HCT116 (cell line): ENCODE results near the gene NKX6-2. TPM values are rescaled to one million over a fixed set of nuclear protein-coding genes. Genes with fewer than 3 reads are reported as not detected.
"Not testable (repeated sequence)": the region's sequence is repeated elsewhere in the genome, so short reads cannot be mapped to it uniquely, and the experiment has no call there.

Source experiments
- ATAC-seq: fragments of 200-7000 bp; cut with Tn5 transposase; 2 replicates; pipeline ENCODE4 v1.9.1; 2020; ENCODE audit warnings: mild to moderate bottlenecking, moderate library complexity
- BruUV-seq: library from RNA; stranded (reverse); fragments of 400-500 nt; replicated peaks from 2 replicates; lab custom pipeline; 2021; lab: Mats Ljungman, UMichigan
- CTCF ChIA-PET: fragments of 300-600 bp; sonication (Branson Sonifier 250); formaldehyde crosslinking; loops from one replicate; lab custom pipeline; 2021; ENCODE audit warnings: antibody characterized with exemption; lab: Charles Lee
- POLR2A ChIA-PET: fragments of 300-600, 350-600 bp; sonication (Branson Sonifier 250); formaldehyde crosslinking; loops from one replicate; lab custom pipeline; 2021; ENCODE audit warnings: antibody characterized with exemption; lab: Charles Lee
- RAD21 ChIA-PET, 2 experiments: fragments of 300-600 bp; sonication (Branson Sonifier 250); formaldehyde crosslinking; loops; one replicate each; lab custom pipeline; 2023; ENCODE audit warnings: low total read pairs in 2 of 2; ENCODE audit not compliant: uncharacterized antibody in 2 of 2, unreplicated experiment in 2 of 2, low non-redundant PET in 1 of 2; lab: Charles Lee
- DNase-seq: peaks from one replicate; pipeline ENCODE4 v3.0.0-alpha.2; 2010; ENCODE audit warnings: low read depth, low spot score
- H2AFZ ChIP-seq: fragments of 200-600 bp; shearing (Covaris generic), sonication (generic); 2 replicates; pipeline ENCODE4 v1.6.1; 2017; ENCODE audit warnings: low read depth, mixed run types, mixed read lengths, antibody characterized with exemption, low read length; ENCODE audit not compliant: poor library complexity, severe bottlenecking
- H3K27ac ChIP-seq: 2 replicates; pipeline ENCODE4 v1.5.1; 2012; ENCODE audit warnings: low read depth, low read length
- H3K27me3 ChIP-seq: fragments of 200-600 bp; sonication (generic); 2 replicates; pipeline ENCODE4 v1.6.1; 2016; ENCODE audit warnings: mixed run types, low read length, mixed read lengths; ENCODE audit not compliant: insufficient read depth
- H3K36me3 ChIP-seq, 2 experiments: fragments of 200-500 bp in 1 of 2; fragments of 200-600 bp in 1 of 2; sonication (Bioruptor generic) in 1 of 2; sonication (generic) in 1 of 2; 2 replicates each; pipeline versions ENCODE4 v1.5.1 to v1.6.1; 2014 to 2016; ENCODE audit warnings: low read length in 2 of 2, inconsistent platforms in 1 of 2, mixed read lengths in 1 of 2, mixed run types in 1 of 2; ENCODE audit not compliant: insufficient read depth in 2 of 2, control insufficient read depth in 1 of 2
- H3K4me1 ChIP-seq, 2 experiments: fragments of 200-600 bp in 1 of 2; sonication (generic) in 1 of 2; 2 replicates each; pipeline versions ENCODE4 v1.5.1 to v1.6.1; 2012 to 2017; ENCODE audit warnings: low read length in 2 of 2, inconsistent platforms in 1 of 2, mild to moderate bottlenecking in 1 of 2, mixed read lengths in 1 of 2, mixed run types in 1 of 2, moderate library complexity in 1 of 2; ENCODE audit not compliant: insufficient read depth in 2 of 2, control insufficient read depth in 1 of 2
- H3K4me2 ChIP-seq: fragments of 200-600 bp; sonication (generic); 2 replicates; pipeline ENCODE4 v1.6.1; 2017; ENCODE audit warnings: mixed run types, low read length, mixed read lengths
- H3K4me3 ChIP-seq, 2 experiments: fragments of 200-600 bp in 1 of 2; sonication (generic) in 1 of 2; replicated peaks in 1 of 2; 2 replicates each; pipeline ENCODE4 v1.5.1; 2011 to 2016; ENCODE audit warnings: low read length in 2 of 2, control low read depth in 1 of 2, low read depth in 1 of 2, mild to moderate bottlenecking in 1 of 2, mixed read lengths in 1 of 2, mixed run types in 1 of 2
- H3K79me2 ChIP-seq: fragments of 200-600 bp; sonication (generic); 2 replicates; pipeline ENCODE4 v1.6.1; 2017; ENCODE audit warnings: mild to moderate bottlenecking, mixed run types, low read length, moderate library complexity, mixed read lengths; ENCODE audit not compliant: insufficient read depth
- H3K9ac ChIP-seq: fragments of 200-600 bp; sonication (generic); 2 replicates; pipeline ENCODE4 v1.6.1; 2016; ENCODE audit warnings: low read length, mixed read lengths
- H3K9me2 ChIP-seq: fragments of 200-600 bp; sonication (generic), shearing (Covaris generic); 2 replicates; pipeline ENCODE4 v1.6.1; 2017; ENCODE audit warnings: mixed run types, mild to moderate bottlenecking, moderate library complexity; ENCODE audit not compliant: insufficient read depth
- H3K9me3 ChIP-seq, 2 experiments: fragments of 200-500 bp in 1 of 2; fragments of 200-600 bp in 1 of 2; sonication (Bioruptor generic) in 1 of 2; sonication (generic) in 1 of 2; 2 replicates each; pipeline ENCODE4 v1.6.1; 2014 to 2017; ENCODE audit warnings: low read length in 2 of 2, mixed read lengths in 2 of 2, inconsistent platforms in 1 of 2, low read depth in 1 of 2, mild to moderate bottlenecking in 1 of 2, mixed run types in 1 of 2, moderate library complexity in 1 of 2; ENCODE audit not compliant: control insufficient read depth in 1 of 2, insufficient read depth in 1 of 2
- H4K20me1 ChIP-seq: fragments of 200-600 bp; sonication (generic), shearing (Covaris generic); 2 replicates; pipeline ENCODE4 v1.6.1; 2017; ENCODE audit warnings: mixed run types, mild to moderate bottlenecking, moderate library complexity; ENCODE audit not compliant: insufficient read depth
- ATF3 ChIP-seq: IDR thresholded peaks from 2 replicates; pipeline ENCODE4 v1.6.1; 2012
- ELF1 ChIP-seq: IDR thresholded peaks from 2 replicates; pipeline ENCODE4 v1.6.1; 2012; ENCODE audit warnings: low read depth, borderline replicate concordance
- FOSL1 ChIP-seq: IDR thresholded peaks from 2 replicates; pipeline ENCODE4 v1.6.1; 2012; ENCODE audit warnings: low read depth
- JUND ChIP-seq: IDR thresholded peaks from 2 replicates; pipeline ENCODE4 v1.6.1; 2012
- RAD21 ChIP-seq: IDR thresholded peaks from 2 replicates; pipeline ENCODE4 v1.6.1; 2012; ENCODE audit warnings: low read depth, mild to moderate bottlenecking
- REST ChIP-seq: IDR thresholded peaks from 2 replicates; pipeline ENCODE4 v1.6.1; 2012; ENCODE audit warnings: low read depth
- SIN3A ChIP-seq: IDR thresholded peaks from 2 replicates; pipeline ENCODE4 v1.6.1; 2012; ENCODE audit warnings: low read depth
- SP1 ChIP-seq: IDR thresholded peaks from 2 replicates; pipeline ENCODE4 v1.6.1; 2012; ENCODE audit warnings: low read depth
- SRF ChIP-seq: IDR thresholded peaks from 2 replicates; pipeline ENCODE4 v1.6.1; 2012; ENCODE audit warnings: low read depth
- TCF7L2 ChIP-seq: IDR thresholded peaks from 2 replicates; pipeline ENCODE4 v1.7.0; 2011; ENCODE audit warnings: borderline replicate concordance, inconsistent platforms; ENCODE audit not compliant: insufficient read depth, insufficient read length; ENCODE audit errors: extremely low read depth
- ZFX ChIP-seq: fragments of 450-650 bp; IDR thresholded peaks from 2 replicates; pipeline ENCODE4 v1.6.1; 2017
- intact Hi-C: fragments of 100-400 bp; cut with micrococcal nuclease; formaldehyde crosslinking; loops from 2 replicates; pipeline ENCODE4 v1.10.0; 2022
- total RNA-seq: library from RNA; stranded (reverse); gene quantifications from one replicate; pipeline ENCODE4 v1.2.1, GENCODE V29; 2021; ENCODE audit not compliant: unreplicated experiment

Gene NKX6-2
- total RNA-seq, 1 experiment from 2014 or later, result not detected

- no peak for TF ChIP-seq ATF3
- TF ChIP-seq ELF1, result no peak
- TF ChIP-seq SIN3A, result no peak
- TF ChIP-seq JUND, result no peak
- TF ChIP-seq SP1, result no peak
- no peak for TF ChIP-seq ZFX
- TF ChIP-seq TCF7L2, result no peak
- TF ChIP-seq SRF, result no peak
- TF ChIP-seq RAD21, result no peak
- no peak for TF ChIP-seq FOSL1
- no peak for TF ChIP-seq REST
- CTCF ChIA-PET, result no interaction called here
- Histone ChIP-seq H3K79me2 (no peaks in the 10 kb centered on the region), H3K4me3 (no peak overlapping the region), H3K4me1 (no peaks in the 10 kb centered on the region), H2AFZ (no peak overlapping the region), H3K9ac (no peak overlapping the region), H3K27ac (no peak overlapping the region), H3K36me3 (no peaks in the 10 kb centered on the region), H3K9me3 (no peaks in the 10 kb centered on the region), H3K9me2 (no peaks in the 10 kb centered on the region), H3K27me3 (no peaks in the 10 kb centered on the region), H3K4me2 (no peak overlapping the region), H4K20me1 (no peaks in the 10 kb centered on the region)
- intact Hi-C loops, result no loop called here
- DNase-seq (no peak), ATAC-seq (no peak)
- RAD21 ChIA-PET, result no interaction called here
- POLR2A ChIA-PET, result no interaction called here
- BruUV-seq, result no TSS peak
Observed at GRCh38 chr10:132798403-132798802, 12.5 kb upstream of the NKX6-2 start.

- H4K20me1 ChIP-seq, H3K27ac ChIP-seq, H3K4me3 ChIP-seq, BruUV-seq, H3K4me1 ChIP-seq, H3K36me3 ChIP-seq, H2AFZ ChIP-seq, DNase-seq, H3K27me3 ChIP-seq, RAD21 ChIA-PET, H3K9me3 ChIP-seq, ATAC-seq, CTCF ChIA-PET, H3K9me2 ChIP-seq, H3K9ac ChIP-seq, H3K79me2 ChIP-seq, intact Hi-C loops, H3K4me2 ChIP-seq, POLR2A ChIA-PET: not testable (repeated sequence)
Observed at GRCh38 chr10:132797986-132798385, 12.0 kb upstream of the NKX6-2 start.
